ENCODE measurements around the gene NHP2.

Gene NHP2

DNA sequence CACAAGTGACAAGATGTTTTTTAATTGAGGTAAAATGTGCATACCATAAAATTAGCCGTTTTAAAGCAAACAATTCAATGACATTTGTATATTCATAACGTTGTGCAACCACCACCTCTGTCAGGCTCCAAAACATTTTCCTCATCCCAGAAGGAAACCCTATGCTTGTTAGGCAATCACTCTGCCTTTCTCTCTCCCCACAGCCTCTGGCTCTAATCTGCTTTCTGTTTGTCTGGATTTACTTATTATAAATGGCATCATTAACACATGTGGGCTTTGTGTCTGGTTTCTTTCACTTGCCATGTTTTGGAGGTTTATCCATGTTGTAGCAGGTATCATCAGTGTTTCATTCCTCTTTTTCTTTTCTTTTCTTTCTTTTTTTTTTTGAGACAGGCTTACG is 41.8 kb downstream of the NHP2 start:
- TF ChIP-seq, protein P1, sequence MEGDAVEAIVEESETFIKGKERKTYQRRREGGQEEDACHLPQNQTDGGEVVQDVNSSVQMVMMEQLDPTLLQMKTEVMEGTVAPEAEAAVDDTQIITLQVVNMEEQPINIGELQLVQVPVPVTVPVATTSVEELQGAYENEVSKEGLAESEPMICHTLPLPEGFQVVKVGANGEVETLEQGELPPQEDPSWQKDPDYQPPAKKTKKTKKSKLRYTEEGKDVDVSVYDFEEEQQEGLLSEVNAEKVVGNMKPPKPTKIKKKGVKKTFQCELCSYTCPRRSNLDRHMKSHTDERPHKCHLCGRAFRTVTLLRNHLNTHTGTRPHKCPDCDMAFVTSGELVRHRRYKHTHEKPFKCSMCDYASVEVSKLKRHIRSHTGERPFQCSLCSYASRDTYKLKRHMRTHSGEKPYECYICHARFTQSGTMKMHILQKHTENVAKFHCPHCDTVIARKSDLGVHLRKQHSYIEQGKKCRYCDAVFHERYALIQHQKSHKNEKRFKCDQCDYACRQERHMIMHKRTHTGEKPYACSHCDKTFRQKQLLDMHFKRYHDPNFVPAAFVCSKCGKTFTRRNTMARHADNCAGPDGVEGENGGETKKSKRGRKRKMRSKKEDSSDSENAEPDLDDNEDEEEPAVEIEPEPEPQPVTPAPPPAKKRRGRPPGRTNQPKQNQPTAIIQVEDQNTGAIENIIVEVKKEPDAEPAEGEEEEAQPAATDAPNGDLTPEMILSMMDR (IDR thresholded peaks at IDR 0.05; ENCODE audit: insufficient read depth, missing control alignments): no peak
- FAIRE-seq (no peak), DNase-seq (ENCODE audit: insufficient read length, low spot score) (no peak)

DNA sequence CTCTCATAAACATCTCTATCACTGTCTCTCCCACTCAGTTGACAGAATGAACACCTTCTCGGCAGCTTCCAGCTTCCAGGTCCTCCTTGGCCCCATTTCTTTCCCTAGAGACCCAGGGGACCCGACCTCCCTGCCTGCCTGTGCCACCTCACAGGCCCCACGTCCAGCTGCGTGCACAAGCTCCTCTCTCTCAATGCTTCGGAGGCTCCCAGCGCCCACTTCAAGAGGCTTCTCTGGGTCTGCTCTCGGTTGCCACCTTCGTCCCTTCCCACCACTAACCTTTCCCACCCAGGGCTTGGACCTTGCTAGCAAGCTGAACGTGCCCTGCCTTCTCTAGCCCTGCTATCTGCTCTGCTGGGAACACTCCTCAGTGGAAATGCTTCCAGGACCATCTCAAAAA is 43.2 kb downstream of the NHP2 start:
- TF ChIP-seq, protein P1 (IDR thresholded peaks at IDR 0.05; ENCODE audit: insufficient read depth, missing control alignments): no peak
- FAIRE-seq (no peak), DNase-seq (ENCODE audit: insufficient read length, low spot score) (no peak)

DNA sequence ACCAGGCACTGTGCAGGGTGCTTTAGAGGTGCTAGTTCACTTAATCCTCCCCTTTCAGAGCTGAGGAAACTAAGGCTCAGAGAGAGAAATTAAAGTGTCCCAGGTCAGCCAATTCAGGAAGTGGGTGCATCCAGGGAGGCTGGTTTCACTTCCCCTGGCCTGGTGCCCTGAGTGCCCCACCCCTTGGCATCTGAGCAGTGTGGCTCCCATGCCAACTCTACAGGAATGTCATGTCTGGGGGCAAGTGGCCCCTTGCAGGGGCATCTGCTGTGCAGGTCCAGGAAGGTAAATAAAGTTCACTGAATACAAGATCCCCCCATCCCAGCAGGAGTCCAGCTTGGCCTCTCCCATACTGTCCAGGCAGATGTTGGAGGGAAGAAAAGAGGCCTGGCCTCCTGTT is 44.7 kb downstream of the NHP2 start:
- TF ChIP-seq, protein P1 (IDR thresholded peaks at IDR 0.05; ENCODE audit: insufficient read depth, missing control alignments): no peak
- FAIRE-seq (no peak), DNase-seq (ENCODE audit: insufficient read length, low spot score) (no peak)

DNA sequence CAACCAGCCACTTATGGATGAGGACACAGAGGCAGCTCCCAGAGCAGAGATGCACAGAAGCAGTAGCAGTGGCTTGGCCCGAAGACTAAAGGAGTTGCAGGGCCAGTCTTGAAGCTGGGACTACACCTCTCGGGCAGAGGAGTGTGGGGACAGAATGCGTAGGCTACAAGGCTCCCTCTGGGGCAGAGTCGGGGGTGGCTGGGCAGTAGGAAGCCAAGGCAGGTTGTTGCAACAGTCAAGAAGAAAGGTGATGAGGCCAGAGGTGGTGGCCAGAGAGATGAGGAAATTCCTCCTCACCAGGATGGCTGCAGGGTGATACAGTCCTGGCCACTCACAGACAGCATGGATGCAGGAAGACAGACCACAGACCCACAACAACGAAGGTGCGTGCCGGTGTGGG is 45.2 kb downstream of the NHP2 start:
- FAIRE-seq: no peak
- no peak for DNase-seq (ENCODE audit: insufficient read length, low spot score)
- TF ChIP-seq, protein P1 (IDR thresholded peaks at IDR 0.05; ENCODE audit: insufficient read depth, missing control alignments): no peak

DNA sequence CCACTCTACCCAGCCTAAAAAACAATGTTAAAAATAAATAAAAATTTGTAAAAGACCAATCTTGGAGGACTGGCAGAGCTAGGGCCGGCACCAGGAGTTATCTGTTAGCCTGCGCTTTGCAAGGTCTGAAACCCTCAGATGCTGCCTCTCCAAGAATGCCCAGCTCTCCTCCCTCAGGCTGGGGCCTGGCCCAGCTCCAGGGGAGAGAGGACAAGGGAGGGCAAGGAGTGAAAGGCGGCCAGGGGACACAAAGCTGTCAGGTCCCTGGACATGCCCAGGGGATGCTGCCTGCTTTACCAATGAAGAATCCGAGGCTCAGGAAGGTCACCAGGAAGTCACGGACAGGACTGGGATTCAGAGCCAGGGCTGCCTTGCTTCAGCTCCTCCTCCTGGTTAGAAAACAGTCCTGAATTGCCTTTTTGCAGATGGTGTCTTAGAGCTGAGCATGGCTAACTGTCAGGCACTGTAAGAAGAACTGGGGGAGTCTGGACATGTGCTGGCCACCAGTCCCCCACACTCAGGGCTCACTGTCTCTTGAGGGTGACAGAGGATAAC is 45.9 kb downstream of the NHP2 start:
- DNase-seq (ENCODE audit: insufficient read length, low spot score) (no peak), FAIRE-seq (no peak)
- TF ChIP-seq, protein P1 (IDR thresholded peaks at IDR 0.05; ENCODE audit: insufficient read depth, missing control alignments): no peak

DNA sequence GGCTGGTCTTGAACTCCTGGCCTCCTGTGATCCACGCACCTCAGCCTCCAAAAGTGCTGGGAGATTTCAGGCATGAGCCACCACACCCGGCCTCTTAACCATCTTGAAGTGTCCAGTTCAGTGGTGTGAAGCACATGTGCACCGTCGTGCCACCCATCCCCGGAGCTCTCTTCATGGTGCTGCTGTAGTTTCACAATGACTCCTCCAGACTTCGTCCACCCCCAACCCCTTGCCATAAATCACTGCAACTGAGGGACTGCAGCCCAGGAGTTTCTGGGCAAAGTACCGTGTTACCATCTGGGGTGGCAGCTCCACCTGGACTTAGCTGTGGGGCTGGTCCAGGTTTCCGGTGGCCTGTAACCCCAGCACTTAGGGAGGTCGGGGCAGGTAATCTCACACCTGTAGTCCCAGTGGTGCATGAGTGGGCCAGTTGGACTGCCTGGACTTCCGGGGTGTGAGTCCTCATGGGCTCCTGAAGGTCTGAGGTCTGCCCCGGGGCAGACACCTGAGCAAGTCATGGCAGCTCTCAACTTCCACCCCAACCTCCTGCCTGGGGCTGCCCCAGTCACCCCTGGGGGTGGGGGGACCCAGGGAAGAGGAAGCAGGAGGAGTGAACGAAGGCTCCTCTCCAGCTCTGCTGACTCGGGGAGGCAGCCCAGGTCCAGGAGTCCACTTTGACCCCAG is 47.0 kb downstream of the NHP2 start:
- TF ChIP-seq, protein P1 (IDR thresholded peaks at IDR 0.05; ENCODE audit: insufficient read depth, missing control alignments): no peak
- no peak for DNase-seq (ENCODE audit: insufficient read length, low spot score)
- FAIRE-seq: no peak

DNA sequence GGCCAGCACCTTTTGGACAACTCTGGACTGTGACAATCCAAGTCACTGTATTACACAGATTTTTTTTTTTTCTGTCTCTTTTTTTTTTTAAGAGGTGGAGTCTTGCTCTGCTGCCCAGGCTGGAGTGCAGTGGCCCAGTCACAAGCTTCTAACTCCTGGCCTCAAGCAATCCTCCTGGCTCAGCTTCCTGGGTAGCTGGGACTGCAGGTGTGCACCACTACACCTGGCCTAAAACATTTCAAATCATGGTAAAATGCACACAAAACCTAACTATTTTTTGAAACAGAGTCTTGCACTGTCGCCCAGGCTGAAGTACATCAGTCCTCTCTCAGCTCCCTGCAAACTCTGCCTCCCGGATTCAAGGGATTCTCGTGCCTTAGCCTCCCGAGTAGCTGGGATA is 47.6 kb downstream of the NHP2 start:
- TF ChIP-seq, protein P1 (IDR thresholded peaks at IDR 0.05; ENCODE audit: insufficient read depth, missing control alignments): no peak
- DNase-seq (ENCODE audit: insufficient read length, low spot score) (no peak), FAIRE-seq (no peak)

Data from D721Med (cell line).